ENCODE results near the gene CPT1B. TPM values are rescaled to one million over a fixed set of nuclear protein-coding genes. Genes with fewer than 3 reads are reported as not detected.
A peak's percentile ranks its signal among the peaks of the same experiment; 100 is the strongest.
"Not testable (repeated sequence)": the region's sequence is repeated elsewhere in the genome, so short reads cannot be mapped to it uniquely, and the experiment has no call there.

Gene CPT1B
- total RNA-seq, 2 experiments from 2014 or later = 59.1 to 68.3 TPM

DNA sequence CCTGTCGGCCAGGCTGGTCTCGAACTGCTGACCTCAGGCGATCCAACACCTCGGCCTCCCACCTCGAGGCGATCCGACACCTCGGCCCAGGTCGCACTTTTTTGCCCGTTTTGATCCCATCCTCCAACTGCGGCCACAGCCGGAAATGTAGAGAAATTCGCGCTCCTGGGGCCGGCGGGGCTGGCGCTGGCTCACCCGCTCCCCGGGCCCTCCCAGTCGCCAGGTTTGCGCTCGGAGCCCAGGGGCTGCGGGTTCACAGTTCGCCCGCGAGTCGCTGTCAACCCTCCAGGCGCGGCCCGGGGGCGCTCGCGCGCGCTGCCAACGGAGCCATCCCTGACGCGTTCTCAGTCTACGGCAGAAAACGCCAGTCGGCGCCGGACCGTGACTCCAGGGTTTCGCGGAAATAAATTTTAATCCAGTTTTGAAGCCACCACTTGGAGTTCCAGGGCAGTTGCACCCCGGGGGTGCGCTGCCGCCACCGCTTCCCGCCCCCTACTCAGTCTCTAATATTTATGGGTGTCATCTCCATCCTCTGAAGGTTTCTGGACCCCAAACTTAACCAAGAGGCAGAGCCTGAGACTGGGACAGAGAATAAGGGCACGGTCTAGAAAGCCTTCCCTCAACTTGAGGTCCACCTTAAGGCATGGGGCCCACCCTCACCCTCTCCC lies 34.0 kb downstream of the CPT1B start:
- TF ChIP-seq, protein P1, sequence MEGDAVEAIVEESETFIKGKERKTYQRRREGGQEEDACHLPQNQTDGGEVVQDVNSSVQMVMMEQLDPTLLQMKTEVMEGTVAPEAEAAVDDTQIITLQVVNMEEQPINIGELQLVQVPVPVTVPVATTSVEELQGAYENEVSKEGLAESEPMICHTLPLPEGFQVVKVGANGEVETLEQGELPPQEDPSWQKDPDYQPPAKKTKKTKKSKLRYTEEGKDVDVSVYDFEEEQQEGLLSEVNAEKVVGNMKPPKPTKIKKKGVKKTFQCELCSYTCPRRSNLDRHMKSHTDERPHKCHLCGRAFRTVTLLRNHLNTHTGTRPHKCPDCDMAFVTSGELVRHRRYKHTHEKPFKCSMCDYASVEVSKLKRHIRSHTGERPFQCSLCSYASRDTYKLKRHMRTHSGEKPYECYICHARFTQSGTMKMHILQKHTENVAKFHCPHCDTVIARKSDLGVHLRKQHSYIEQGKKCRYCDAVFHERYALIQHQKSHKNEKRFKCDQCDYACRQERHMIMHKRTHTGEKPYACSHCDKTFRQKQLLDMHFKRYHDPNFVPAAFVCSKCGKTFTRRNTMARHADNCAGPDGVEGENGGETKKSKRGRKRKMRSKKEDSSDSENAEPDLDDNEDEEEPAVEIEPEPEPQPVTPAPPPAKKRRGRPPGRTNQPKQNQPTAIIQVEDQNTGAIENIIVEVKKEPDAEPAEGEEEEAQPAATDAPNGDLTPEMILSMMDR (IDR thresholded peaks at IDR 0.05) = peak; percentile 67
- Histone ChIP-seq H3K36me3 (ENCODE audit: insufficient read depth, low read length) (no peaks in the 10 kb centered on the region), H3K27ac (ENCODE audit: low read depth in 1 of 2, low read length in 2 of 2) (peak overlapping the region; percentile 27 to 44), H3K9me3 (ENCODE audit: control insufficient read depth in 1 of 2, insufficient read depth in 1 of 2, low read length in 2 of 2) (no peaks in the 10 kb centered on the region), H3K4me3 (ENCODE audit: low read length) (peak overlapping the region; percentile 41), H3K27me3 (ENCODE audit: control insufficient read depth in 1 of 2, insufficient read depth in 2 of 2, low read length in 2 of 2) (no peaks in the 10 kb centered on the region), H3K4me1 (ENCODE audit: insufficient read depth, low read length) (peaks cover 63% of the 10 kb centered on the region)
- peak overlapping the region; percentile 74 for H3K4me3 Mint-ChIP-seq
- no peaks in the 10 kb centered on the region for H3K36me3 Mint-ChIP-seq (ENCODE audit: low read depth)
- CTCF ChIA-PET = interaction anchor here (2.7 to 3.0 kb wide), 2 partner anchors 18 to 19 kb away, joined by 17 to 22 read pairs; partner anchors contain the start of genes SCO2 and SYCE3
- peak overlapping the region; percentile 83 for H3K27ac Mint-ChIP-seq
- H3K9me3 Mint-ChIP-seq = no peaks in the 10 kb centered on the region
- H3K4me1 Mint-ChIP-seq (ENCODE audit: low read depth) = peaks cover 45% of the 10 kb centered on the region
- peak; percentile 48 for ATAC-seq (ENCODE audit: poor library complexity)
- POLR2A ChIA-PET = interaction anchor here (0.7 to 3.0 kb wide), 8 partner anchors 13 to 608 kb away, joined by 3 to 37 read pairs (median 8); partner anchors contain the start of genes CHKB, LMF2, NCAPH2 and SCO2
- H3K27me3 Mint-ChIP-seq = no peaks in the 10 kb centered on the region
- DNase-seq = peak; percentile 62 to 91 (median 80)
- intact Hi-C loops (cut with DNase I, micrococcal nuclease) = loop anchor here (2.0 kb wide), 3 partner anchors 13 to 77 kb away; partner anchors contain the start of genes SYCE3 (in 1 of the 2) and TYMP (in 1 of the 2)

DNA sequence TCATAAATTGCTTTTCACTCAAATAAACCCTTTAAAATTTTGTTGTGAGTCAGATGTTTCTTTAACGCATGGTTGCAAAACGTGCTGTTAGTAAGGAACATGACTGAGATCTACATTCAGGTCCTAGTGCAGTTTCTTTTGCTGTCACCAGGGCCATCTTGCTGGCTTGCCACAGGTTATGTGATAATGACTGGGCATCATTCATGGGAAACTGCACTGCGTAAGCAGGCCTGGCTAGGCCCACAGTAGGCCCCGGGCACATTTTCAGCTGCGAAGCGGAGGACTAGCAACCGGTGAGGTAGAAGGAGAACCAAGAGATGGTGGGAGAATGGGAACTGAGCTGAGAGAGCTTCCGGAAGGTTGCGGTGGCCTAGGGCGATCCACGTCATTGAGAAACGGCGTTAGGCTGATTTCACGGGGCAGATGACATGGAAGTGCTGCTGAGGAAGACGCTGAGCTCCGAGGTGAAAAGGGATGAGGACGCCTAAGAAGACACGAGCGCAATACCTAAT lies 35.8 kb downstream of the CPT1B start:
- Mint-ChIP-seq H3K4me1 (ENCODE audit: low read depth) (peaks cover 48% of the 10 kb centered on the region), H3K36me3 (ENCODE audit: low read depth) (no peaks in the 10 kb centered on the region), H3K27ac (peak overlapping the region; percentile 99), H3K27me3 (no peaks in the 10 kb centered on the region), H3K9me3 (no peaks in the 10 kb centered on the region), H3K4me3 (peak overlapping the region; percentile 76)
- Histone ChIP-seq H3K27me3 (ENCODE audit: control insufficient read depth in 1 of 2, insufficient read depth in 2 of 2, low read length in 2 of 2) (no peaks in the 10 kb centered on the region), H3K27ac (ENCODE audit: low read depth in 1 of 2, low read length in 2 of 2) (peak overlapping the region in 1 of 2 donors; percentile 27), H3K4me1 (ENCODE audit: insufficient read depth, low read length) (peaks cover 64% of the 10 kb centered on the region), H3K4me3 (ENCODE audit: low read length) (no peak overlapping the region), H3K9me3 (ENCODE audit: control insufficient read depth in 1 of 2, insufficient read depth in 1 of 2, low read length in 2 of 2) (no peaks in the 10 kb centered on the region), H3K36me3 (ENCODE audit: insufficient read depth, low read length) (no peaks in the 10 kb centered on the region)
- ChIA-PET CTCF (interaction anchor here (1.4 to 1.7 kb wide), 2 partner anchors 17 to 21 kb away, joined by 4 to 8 read pairs; partner anchors contain the start of genes SCO2 and SYCE3), POLR2A (interaction anchor here (1.0 to 10.0 kb wide), 5 partner anchors 11 to 86 kb away, joined by 3 to 258 read pairs (median 5); partner anchors contain the start of genes ARSA, SCO2 and TYMP)
- DNase-seq (peak in 2 of 14 experiments; percentile 61 to 73), ATAC-seq (ENCODE audit: poor library complexity) (no peak)
- intact Hi-C loops (cut with DNase I, micrococcal nuclease) = no loop called here
- TF ChIP-seq, protein P1 (IDR thresholded peaks at IDR 0.05) = no peak

DNA sequence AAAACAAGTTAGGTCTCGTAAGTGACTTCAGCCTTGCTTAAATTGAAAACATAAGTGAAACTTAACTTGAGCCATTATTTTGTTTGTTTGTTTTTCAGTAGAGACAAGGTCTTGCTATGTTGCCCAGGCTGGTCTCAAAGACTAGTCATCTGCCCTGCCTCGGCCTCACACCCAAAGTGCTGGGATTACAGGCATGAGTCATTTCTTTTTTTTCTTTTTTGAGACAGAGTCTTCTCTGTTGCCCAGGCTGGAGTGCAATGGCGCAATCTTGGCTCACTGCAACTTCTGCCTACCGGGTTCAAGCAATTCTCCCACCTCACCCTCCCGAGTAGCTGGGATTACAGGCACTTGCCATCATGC lies 36.6 kb downstream of the CPT1B start:
- H3K27me3 ChIP-seq (ENCODE audit: control insufficient read depth in 1 of 2, insufficient read depth in 2 of 2, low read length in 2 of 2); ATAC-seq (ENCODE audit: poor library complexity); H3K9me3 Mint-ChIP-seq; H3K4me3 Mint-ChIP-seq; H3K36me3 ChIP-seq (ENCODE audit: insufficient read depth, low read length); intact Hi-C loops (cut with DNase I, micrococcal nuclease); H3K27me3 Mint-ChIP-seq; H3K4me3 ChIP-seq (ENCODE audit: low read length); H3K9me3 ChIP-seq (ENCODE audit: control insufficient read depth in 1 of 2, insufficient read depth in 1 of 2, low read length in 2 of 2); H3K36me3 Mint-ChIP-seq (ENCODE audit: low read depth): not testable (repeated sequence)
- Histone ChIP-seq H3K27ac (ENCODE audit: low read depth in 1 of 2, low read length in 2 of 2) (peak overlapping the region in 1 of 2 donors; percentile 14), H3K4me1 (ENCODE audit: insufficient read depth, low read length) (peaks cover 62% of the 10 kb centered on the region)
- Mint-ChIP-seq H3K4me1 (ENCODE audit: low read depth) (peaks cover 48% of the 10 kb centered on the region), H3K27ac (peak overlapping the region; percentile 99)
- DNase-seq = peak in 2 of 14 experiments; percentile 61 to 74
- ChIA-PET POLR2A (interaction anchor here (1.0 to 10.0 kb wide), 5 partner anchors 10 to 86 kb away, joined by 3 to 258 read pairs (median 5); partner anchors contain the start of genes ARSA, LMF2, NCAPH2 and SCO2), CTCF (interaction anchor here (1.4 to 3.2 kb wide), 3 partner anchors 15 to 21 kb away, joined by 4 to 66 read pairs (median 8); partner anchors contain the start of genes SCO2 and SYCE3)

Measured in CD4-positive, alpha-beta T cell (primary cell).